SH-SY5Y (cell line): ENCODE results near the gene OR13C8.

Experiments
- GATA2 ChIP-seq: IDR thresholded peaks from 2 replicates; pipeline ENCODE4 v1.6.1; 2011; ENCODE audit warnings: mild to moderate bottlenecking, low read depth, low read length
- GATA3 ChIP-seq: IDR thresholded peaks from 2 replicates; pipeline ENCODE4 v1.6.1; 2011; ENCODE audit warnings: low read depth, mild to moderate bottlenecking, low read length, moderate library complexity

- TF ChIP-seq GATA3: no peak
- TF ChIP-seq GATA2: no peak
Observed at GRCh38 chr9:104572612-104573011, 3.6 kb downstream of the OR13C8 start.
